ENCODE results near the gene ZNF311. TPM values are rescaled to one million over a fixed set of nuclear protein-coding genes. Genes with fewer than 3 reads are reported as not detected.

ZNF311 gene
- total and polyA plus RNA-seq, 9 of the 15 experiments (the other 6 are each of a cell fraction or from before 2014, with no cell fraction given) = 5.1 to 10.0 (median 7.5) TPM

GRCh38 chr6:28956331-28956730, 48.8 kb downstream of the ZNF311 start (continued):
- no peak for TF ChIP-seq ZNF398 (CRISPR knock-in tag; IDR thresholded peaks at IDR 0.05)
- no peak for TF ChIP-seq RAD51 (IDR thresholded peaks at IDR 0.05; ENCODE audit: borderline replicate concordance, low read depth)
- TF ChIP-seq XRCC4 (IDR thresholded peaks at IDR 0.05; ENCODE audit: extremely low read depth, insufficient read depth, insufficient read length) = no peak
- TF ChIP-seq CREM (IDR thresholded peaks at IDR 0.05; ENCODE audit: low read depth) = no peak
- no peak for TF ChIP-seq USF2 (CRISPR knock-in tag; IDR thresholded peaks at IDR 0.05)
- no peak for TF ChIP-seq ZNF436 (CRISPR knock-in tag; IDR thresholded peaks at IDR 0.05)
- no peak for TF ChIP-seq ZNF212 (CRISPR knock-in tag; IDR thresholded peaks at IDR 0.05)
- no peak for TF ChIP-seq HCFC1 (IDR thresholded peaks at IDR 0.05; ENCODE audit: low read depth, low read length)
- TF ChIP-seq KLF10 (CRISPR knock-in tag; IDR thresholded peaks at IDR 0.05) = no peak
- TF ChIP-seq ZNF707 (CRISPR knock-in tag; conservative IDR thresholded peaks at IDR 0.05) = no peak
- no peak for TF ChIP-seq CTCF (IDR thresholded peaks at IDR 0.05 in 2 of 3, conservative IDR thresholded peaks at IDR 0.05 in 1 of 3; ENCODE audit: insufficient read depth in 2 of 3, low read depth in 1 of 3, low read length in 3 of 3)
- no peak for TF ChIP-seq BACH1 (tag; IDR thresholded peaks at IDR 0.05)
- TF ChIP-seq HMG20B (CRISPR knock-in tag; IDR thresholded peaks at IDR 0.05) = no peak
- no peak for TF ChIP-seq NCOR1 (IDR thresholded peaks at IDR 0.05)
- TF ChIP-seq ZNF395 (CRISPR knock-in tag; IDR thresholded peaks at IDR 0.05) = no peak
- no peak for TF ChIP-seq ZZZ3 (IDR thresholded peaks at IDR 0.05)
- TF ChIP-seq CLOCK (CRISPR knock-in tag; IDR thresholded peaks at IDR 0.05; ENCODE audit: borderline replicate concordance) = no peak
- TF ChIP-seq NKRF (IDR thresholded peaks at IDR 0.05; ENCODE audit: borderline replicate concordance) = no peak
- TF ChIP-seq ZNF408 (CRISPR knock-in tag; IDR thresholded peaks at IDR 0.05; ENCODE audit: low read depth) = no peak
